GM12875 (cell line): Measurements from ENCODE around the gene LIF.

ENCODE experiments used
- H3K4me3 ChIP-seq: one replicate; pipeline ENCODE4 v1.5.1; 2011; ENCODE audit warnings: low read depth, low read length, control low read depth
- CTCF ChIP-seq: IDR thresholded peaks from 2 replicates; pipeline ENCODE4 v1.5.1; 2011; ENCODE audit warnings: low read depth, mild to moderate bottlenecking, control low read depth, inconsistent platforms, low read length, moderate library complexity, borderline replicate concordance; ENCODE audit not compliant: insufficient read depth

Gene LIF

GRCh38 chr22:30210235-30210909 is 36.2 kb downstream of the LIF start:
- TF ChIP-seq CTCF, result no peak
- no peak overlapping the region for H3K4me3 ChIP-seq

GRCh38 chr22:30209642-30210041 is 36.9 kb downstream of the LIF start:
- no peak for TF ChIP-seq CTCF
- no peak overlapping the region for H3K4me3 ChIP-seq

- no peak for TF ChIP-seq CTCF
- no peak overlapping the region for H3K4me3 ChIP-seq
These were observed 37.6 kb downstream of the LIF start for GRCh38 chr22:30208631-30209603.

GRCh38 chr22:30206944-30207343 is 39.6 kb downstream of the LIF start:
- no peak for TF ChIP-seq CTCF
- H3K4me3 ChIP-seq, result no peak overlapping the region

GRCh38 chr22:30205281-30206115 is 41.1 kb downstream of the LIF start:
- TF ChIP-seq CTCF, result no peak

GRCh38 chr22:30204742-30205111 is 41.8 kb downstream of the LIF start:
- no peak for TF ChIP-seq CTCF
- H3K4me3 ChIP-seq, result no peak overlapping the region

More at GRCh38 chr22:30205281-30206115, 41.1 kb downstream of the LIF start:
- H3K4me3 ChIP-seq, result no peak overlapping the region
